ENCODE results near the gene CIB4.

Gene CIB4

GRCh38 chr2:26573241-26573925, 67.8 kb downstream of the CIB4 start:
- TF ChIP-seq POLR2AphosphoS5 (IDR thresholded peaks at IDR 0.05; ENCODE audit: low read depth, low read length) (no peak), TAF1 (IDR thresholded peaks at IDR 0.05; ENCODE audit: borderline replicate concordance, insufficient read depth, low read length) (no peak), REST (IDR thresholded peaks at IDR 0.05; ENCODE audit: insufficient read depth in 1 of 2, low read depth in 2 of 2, low read length in 2 of 2) (no peak), FOXP2 (optimal IDR thresholded peaks at IDR 0.05; ENCODE audit: borderline replicate concordance, extremely low read depth, extremely low read length, insufficient read depth) (no peak), SIN3A (IDR thresholded peaks at IDR 0.05; ENCODE audit: borderline replicate concordance, insufficient read depth, low read length) (no peak)

GRCh38 chr2:26572591-26572990, 68.6 kb downstream of the CIB4 start:
- TF ChIP-seq FOXP2 (optimal IDR thresholded peaks at IDR 0.05; ENCODE audit: borderline replicate concordance, extremely low read depth, extremely low read length, insufficient read depth) (no peak), TAF1 (IDR thresholded peaks at IDR 0.05; ENCODE audit: borderline replicate concordance, insufficient read depth, low read length) (no peak), POLR2AphosphoS5 (IDR thresholded peaks at IDR 0.05; ENCODE audit: low read depth, low read length) (no peak), SIN3A (IDR thresholded peaks at IDR 0.05; ENCODE audit: borderline replicate concordance, insufficient read depth, low read length) (no peak), REST (IDR thresholded peaks at IDR 0.05; ENCODE audit: insufficient read depth in 1 of 2, low read depth in 2 of 2, low read length in 2 of 2) (no peak)

DNA sequence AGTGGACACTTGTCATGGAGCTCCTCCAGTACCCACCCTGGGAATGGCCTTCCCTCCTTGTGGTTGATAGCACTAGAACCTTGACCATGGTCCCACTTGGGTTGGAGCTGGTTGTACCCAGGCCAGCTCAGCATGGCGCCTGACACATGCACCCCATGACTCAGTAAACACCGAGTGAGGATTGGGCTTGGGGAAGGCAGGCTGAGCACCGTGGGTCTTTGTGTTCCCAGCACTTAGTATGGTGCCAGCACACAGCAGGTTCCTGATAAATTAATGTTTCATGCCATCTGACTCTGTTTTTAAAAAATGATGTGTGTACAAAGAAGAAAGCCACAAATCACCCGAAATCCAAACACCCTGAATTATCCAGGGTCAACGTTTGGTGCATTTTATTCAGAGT, 69.8 kb downstream of the CIB4 start:
- no peak for TF ChIP-seq FOXP2 (optimal IDR thresholded peaks at IDR 0.05; ENCODE audit: borderline replicate concordance, extremely low read depth, extremely low read length, insufficient read depth)
- TF ChIP-seq SIN3A (IDR thresholded peaks at IDR 0.05; ENCODE audit: borderline replicate concordance, insufficient read depth, low read length): no peak
- TF ChIP-seq REST (IDR thresholded peaks at IDR 0.05; ENCODE audit: insufficient read depth in 1 of 2, low read depth in 2 of 2, low read length in 2 of 2): no peak
- no peak for TF ChIP-seq TAF1 (IDR thresholded peaks at IDR 0.05; ENCODE audit: borderline replicate concordance, insufficient read depth, low read length)
- no peak for TF ChIP-seq POLR2AphosphoS5 (IDR thresholded peaks at IDR 0.05; ENCODE audit: low read depth, low read length)

GRCh38 chr2:26570083-26570430, 71.1 kb downstream of the CIB4 start:
- TF ChIP-seq SIN3A (IDR thresholded peaks at IDR 0.05; ENCODE audit: borderline replicate concordance, insufficient read depth, low read length) (no peak), FOXP2 (optimal IDR thresholded peaks at IDR 0.05; ENCODE audit: borderline replicate concordance, extremely low read depth, extremely low read length, insufficient read depth) (no peak), REST (IDR thresholded peaks at IDR 0.05; ENCODE audit: insufficient read depth in 1 of 2, low read depth in 2 of 2, low read length in 2 of 2) (no peak), TAF1 (IDR thresholded peaks at IDR 0.05; ENCODE audit: borderline replicate concordance, insufficient read depth, low read length) (no peak), POLR2AphosphoS5 (IDR thresholded peaks at IDR 0.05; ENCODE audit: low read depth, low read length) (no peak)
